NAMALWA (cell line): ENCODE data around the gene LIX1.

Experiments
- DNase-seq: peaks from one replicate; pipeline ENCODE4 v3.0.0-alpha.2; 2015; ENCODE audit warnings: low spot score

LIX1 gene

GRCh38 chr5:97074859-97075489 is 67.4 kb downstream of the LIX1 start:
- no peak for DNase-seq

GRCh38 chr5:97073420-97073819 is 69.0 kb downstream of the LIX1 start:
- no peak for DNase-seq

- no peak for DNase-seq
Measured at GRCh38 chr5:97072696-97073095, 69.7 kb downstream of the LIX1 start.

- DNase-seq = no peak
Measured at GRCh38 chr5:97071993-97072392, 70.4 kb downstream of the LIX1 start.

- no peak for DNase-seq
Measured at GRCh38 chr5:97071101-97071500, 71.3 kb downstream of the LIX1 start.

- DNase-seq = no peak
Measured at GRCh38 chr5:97070234-97070633, 72.2 kb downstream of the LIX1 start.

- no peak for DNase-seq
Measured at GRCh38 chr5:97067296-97067850, 75.0 kb downstream of the LIX1 start.

GRCh38 chr5:97065475-97065874 is 76.9 kb downstream of the LIX1 start:
- no peak for DNase-seq

- no peak for DNase-seq
Measured at GRCh38 chr5:97063251-97063650, 79.2 kb downstream of the LIX1 start.

- no peak for DNase-seq
Measured at GRCh38 chr5:97062046-97062445, 80.4 kb downstream of the LIX1 start.

GRCh38 chr5:97056263-97056662 is 86.1 kb downstream of the LIX1 start:
- DNase-seq = no peak

GRCh38 chr5:97049175-97049574 is 93.2 kb downstream of the LIX1 start:
- no peak for DNase-seq

GRCh38 chr5:97047076-97047475 is 95.3 kb downstream of the LIX1 start:
- DNase-seq = no peak

- peak; percentile 49 for DNase-seq
Measured at GRCh38 chr5:97046270-97046982, 96.0 kb downstream of the LIX1 start.

GRCh38 chr5:97044052-97044451 is 98.4 kb downstream of the LIX1 start:
- DNase-seq = no peak

GRCh38 chr5:97043511-97043910 is 98.9 kb downstream of the LIX1 start:
- no peak for DNase-seq

- DNase-seq = no peak
Measured at GRCh38 chr5:97042996-97043395, 99.4 kb downstream of the LIX1 start.
